Measurements from ENCODE around the gene PAPOLA. TPM values are rescaled to one million over a fixed set of nuclear protein-coding genes. Genes with fewer than 3 reads are reported as not detected.

PAPOLA gene
- total and polyA plus RNA-seq, 2 donors (not counting 1 experiment from before 2014, with no cell fraction given): 104 to 324 TPM

- 87% methylated on average over 7 of the region's 7 CpGs for WGBS (ENCODE audit: insufficient coverage)
- ATAC-seq (ENCODE audit: low read depth) (no peak), DNase-seq (no peak)
- Histone ChIP-seq H2AFZ (ENCODE audit: insufficient read depth, low read depth, low read length, poor library complexity, severe bottlenecking) (no peak overlapping the region), H3K4me1 (ENCODE audit: control insufficient read depth in 2 of 2, insufficient read depth in 2 of 2, low read length in 2 of 2) (peaks cover under 1 to 9% of the 10 kb centered on the region in 2 donors), H3K27me3 (replicated peaks in 1 of 4; ENCODE audit: control extremely low read depth in 1 of 4, control insufficient read depth in 3 of 4, insufficient read depth in 4 of 4, low read length in 3 of 4) (peaks cover 0 to 32% (median 6%) of the 10 kb centered on the region in 4 experiments), H3K4me3 (ENCODE audit: control extremely low read depth in 1 of 5, extremely low read depth in 1 of 5, insufficient read depth in 1 of 5, low read depth in 2 of 5, low read length in 4 of 5) (no peak overlapping the region), H3K9me3 (ENCODE audit: control extremely low read depth in 1 of 3, control insufficient read depth in 2 of 3, insufficient read depth in 1 of 3, low read length in 2 of 3) (no peaks in the 10 kb centered on the region), H3K27ac (ENCODE audit: low read length in 2 of 2) (no peak overlapping the region), H3K9ac (ENCODE audit: low read length) (no peak overlapping the region), H3K79me2 (ENCODE audit: control insufficient read depth, insufficient read depth, low read length) (no peaks in the 10 kb centered on the region), H3K4me2 (replicated peaks; ENCODE audit: low read depth, low read length, poor library complexity, severe bottlenecking) (no peak overlapping the region), H3K36me3 (replicated peaks in 1 of 2; ENCODE audit: control extremely low read depth in 1 of 2, control insufficient read depth in 1 of 2, extremely low read depth in 1 of 2, insufficient read depth in 2 of 2, low read length in 1 of 2) (no peaks in the 10 kb centered on the region), H4K20me1 (ENCODE audit: control insufficient read depth, insufficient read depth, low read length, poor library complexity, severe bottlenecking) (no peaks in the 10 kb centered on the region)
- CTCF ChIA-PET: no interaction called here
- peaks cover 26% of the 10 kb centered on the region for H3K4me1 Mint-ChIP-seq
- no peak overlapping the region for H3K4me3 Mint-ChIP-seq
- TF ChIP-seq EZH2 (IDR thresholded peaks at IDR 0.05; ENCODE audit: borderline replicate concordance, insufficient read depth, low read depth, low read length, poor library complexity, severe bottlenecking) (no peak), CTCF (IDR thresholded peaks at IDR 0.05) (no peak)
- H3K27ac Mint-ChIP-seq: no peak overlapping the region
- intact Hi-C loops (cut with micrococcal nuclease): no loop called here
- no peaks in the 10 kb centered on the region for H3K9me3 Mint-ChIP-seq (ENCODE audit: insufficient read depth)
- peaks cover 12% of the 10 kb centered on the region for H3K27me3 Mint-ChIP-seq
- POLR2A ChIA-PET: no interaction called here
Measured at GRCh38 chr14:96581902-96582301, 79.7 kb downstream of the PAPOLA start.

- ChIA-PET CTCF (no interaction called here), POLR2A (no interaction called here)
- Histone ChIP-seq H4K20me1 (ENCODE audit: control insufficient read depth, insufficient read depth, low read length, poor library complexity, severe bottlenecking) (no peaks in the 10 kb centered on the region), H3K4me1 (ENCODE audit: control insufficient read depth in 2 of 2, insufficient read depth in 2 of 2, low read length in 2 of 2) (peaks cover 0 to 8% of the 10 kb centered on the region in 2 donors), H3K4me2 (replicated peaks; ENCODE audit: low read depth, low read length, poor library complexity, severe bottlenecking) (no peak overlapping the region), H3K4me3 (ENCODE audit: control extremely low read depth in 1 of 5, extremely low read depth in 1 of 5, insufficient read depth in 1 of 5, low read depth in 2 of 5, low read length in 4 of 5) (no peak overlapping the region), H3K79me2 (ENCODE audit: control insufficient read depth, insufficient read depth, low read length) (no peaks in the 10 kb centered on the region), H2AFZ (ENCODE audit: insufficient read depth, low read depth, low read length, poor library complexity, severe bottlenecking) (no peak overlapping the region), H3K27ac (ENCODE audit: low read length in 2 of 2) (no peak overlapping the region), H3K27me3 (replicated peaks in 1 of 4; ENCODE audit: control extremely low read depth in 1 of 4, control insufficient read depth in 3 of 4, insufficient read depth in 4 of 4, low read length in 3 of 4) (peaks cover 0 to 38% (median 6%) of the 10 kb centered on the region in 4 experiments), H3K36me3 (replicated peaks in 1 of 2; ENCODE audit: control extremely low read depth in 1 of 2, control insufficient read depth in 1 of 2, extremely low read depth in 1 of 2, insufficient read depth in 2 of 2, low read length in 1 of 2) (no peaks in the 10 kb centered on the region), H3K9me3 (ENCODE audit: control extremely low read depth in 1 of 3, control insufficient read depth in 2 of 3, insufficient read depth in 1 of 3, low read length in 2 of 3) (no peaks in the 10 kb centered on the region), H3K9ac (ENCODE audit: low read length) (no peak overlapping the region)
- DNase-seq (no peak), ATAC-seq (ENCODE audit: low read depth) (no peak)
- no peak overlapping the region for H3K4me3 Mint-ChIP-seq
- peaks cover 20% of the 10 kb centered on the region for H3K4me1 Mint-ChIP-seq
- peaks cover 12% of the 10 kb centered on the region for H3K27me3 Mint-ChIP-seq
- TF ChIP-seq EZH2 (IDR thresholded peaks at IDR 0.05; ENCODE audit: borderline replicate concordance, insufficient read depth, low read depth, low read length, poor library complexity, severe bottlenecking) (no peak), CTCF (IDR thresholded peaks at IDR 0.05) (no peak)
- no peak overlapping the region for H3K27ac Mint-ChIP-seq
- H3K9me3 Mint-ChIP-seq (ENCODE audit: insufficient read depth): no peaks in the 10 kb centered on the region
- 63% methylated on average over 8 of the region's 12 CpGs for WGBS (ENCODE audit: insufficient coverage)
- intact Hi-C loops (cut with micrococcal nuclease): no loop called here
Measured at GRCh38 chr14:96582411-96582961, 80.3 kb downstream of the PAPOLA start.
